ENCODE data around the gene PDE9A. TPM values are rescaled to one million over a fixed set of nuclear protein-coding genes. Genes with fewer than 3 reads are reported as not detected.

Gene PDE9A
- polyA plus RNA-seq, 2 of the 4 experiments (the other 2 are of a cell fraction), result 1.3 to 3.1 TPM

GRCh38 chr21:42677339-42678321 is 24.2 kb downstream of the PDE9A start (continued):
- TF ChIP-seq, protein P1, sequence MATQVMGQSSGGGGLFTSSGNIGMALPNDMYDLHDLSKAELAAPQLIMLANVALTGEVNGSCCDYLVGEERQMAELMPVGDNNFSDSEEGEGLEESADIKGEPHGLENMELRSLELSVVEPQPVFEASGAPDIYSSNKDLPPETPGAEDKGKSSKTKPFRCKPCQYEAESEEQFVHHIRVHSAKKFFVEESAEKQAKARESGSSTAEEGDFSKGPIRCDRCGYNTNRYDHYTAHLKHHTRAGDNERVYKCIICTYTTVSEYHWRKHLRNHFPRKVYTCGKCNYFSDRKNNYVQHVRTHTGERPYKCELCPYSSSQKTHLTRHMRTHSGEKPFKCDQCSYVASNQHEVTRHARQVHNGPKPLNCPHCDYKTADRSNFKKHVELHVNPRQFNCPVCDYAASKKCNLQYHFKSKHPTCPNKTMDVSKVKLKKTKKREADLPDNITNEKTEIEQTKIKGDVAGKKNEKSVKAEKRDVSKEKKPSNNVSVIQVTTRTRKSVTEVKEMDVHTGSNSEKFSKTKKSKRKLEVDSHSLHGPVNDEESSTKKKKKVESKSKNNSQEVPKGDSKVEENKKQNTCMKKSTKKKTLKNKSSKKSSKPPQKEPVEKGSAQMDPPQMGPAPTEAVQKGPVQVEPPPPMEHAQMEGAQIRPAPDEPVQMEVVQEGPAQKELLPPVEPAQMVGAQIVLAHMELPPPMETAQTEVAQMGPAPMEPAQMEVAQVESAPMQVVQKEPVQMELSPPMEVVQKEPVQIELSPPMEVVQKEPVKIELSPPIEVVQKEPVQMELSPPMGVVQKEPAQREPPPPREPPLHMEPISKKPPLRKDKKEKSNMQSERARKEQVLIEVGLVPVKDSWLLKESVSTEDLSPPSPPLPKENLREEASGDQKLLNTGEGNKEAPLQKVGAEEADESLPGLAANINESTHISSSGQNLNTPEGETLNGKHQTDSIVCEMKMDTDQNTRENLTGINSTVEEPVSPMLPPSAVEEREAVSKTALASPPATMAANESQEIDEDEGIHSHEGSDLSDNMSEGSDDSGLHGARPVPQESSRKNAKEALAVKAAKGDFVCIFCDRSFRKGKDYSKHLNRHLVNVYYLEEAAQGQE (IDR thresholded peaks at IDR 0.05), result no peak
- TF ChIP-seq EHMT2 (IDR thresholded peaks at IDR 0.05; ENCODE audit: low read depth), result no peak

DNA sequence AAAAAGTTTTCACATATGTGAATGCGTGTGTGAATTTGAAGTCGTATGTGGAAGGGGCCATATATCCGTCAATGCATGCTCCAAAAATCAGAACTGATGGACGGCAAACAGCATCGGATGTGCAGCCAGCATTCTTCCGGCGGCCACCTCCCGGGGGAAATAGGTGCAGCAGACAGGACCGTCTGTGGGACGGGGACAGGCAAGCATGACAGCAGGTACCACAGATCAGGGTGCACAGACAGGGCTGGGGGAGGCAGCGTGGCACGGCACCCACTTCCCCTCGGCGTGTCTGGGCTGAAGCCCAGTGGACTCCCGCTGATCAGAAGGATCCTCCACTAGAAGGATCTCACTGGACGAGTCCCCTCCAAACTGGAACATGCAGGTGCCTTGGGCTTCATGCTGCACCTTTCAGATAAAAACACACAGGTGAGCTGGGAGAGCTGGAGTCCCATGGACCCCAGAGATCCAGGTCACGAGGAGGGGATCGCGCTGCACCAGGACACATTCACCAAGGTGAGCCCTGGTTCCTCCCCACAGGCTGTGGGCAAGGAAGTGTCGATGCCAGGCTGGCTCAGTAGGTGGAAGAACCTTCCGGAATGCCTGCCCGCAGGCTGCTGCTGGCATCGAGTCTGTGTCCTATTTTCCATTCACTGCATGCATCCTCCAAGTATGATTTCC is 25.3 kb downstream of the PDE9A start:
- ATAC-seq (no peak), DNase-seq (ENCODE audit: low read depth in 1 of 2, low spot score in 1 of 2) (no peak), FAIRE-seq (no peak)
- no peaks in the 10 kb centered on the region for H3K4me1 ChIP-seq
- no peaks in the 10 kb centered on the region for H3K9me3 ChIP-seq
- ChIA-PET POLR2A (no interaction called here), CTCF (no interaction called here)
- no peak overlapping the region for H3K4me3 ChIP-seq
- no peak overlapping the region for H3K4me2 ChIP-seq
- TF ChIP-seq FOSB (CRISPR knock-in tag; IDR thresholded peaks at IDR 0.05) (no peak), TFCP2L1 (CRISPR knock-in tag; IDR thresholded peaks at IDR 0.05) (no peak), TP53 (CRISPR knock-in tag; IDR thresholded peaks at IDR 0.05) (no peak), MAFK (IDR thresholded peaks at IDR 0.05; ENCODE audit: partially characterized antibody) (no peak), ZFP36 (IDR thresholded peaks at IDR 0.05; ENCODE audit: borderline replicate concordance, partially characterized antibody) (no peak), RCOR1 (IDR thresholded peaks at IDR 0.05; ENCODE audit: low read depth, low read length) (no peak)
- TF ChIP-seq, protein P1 (IDR thresholded peaks at IDR 0.05), result no peak
- no peak overlapping the region for H3K27ac ChIP-seq
- WGBS (ENCODE audit: missing lambda C conversion rate), result 82% methylated on average over 22 of the region's 23 CpGs

DNA sequence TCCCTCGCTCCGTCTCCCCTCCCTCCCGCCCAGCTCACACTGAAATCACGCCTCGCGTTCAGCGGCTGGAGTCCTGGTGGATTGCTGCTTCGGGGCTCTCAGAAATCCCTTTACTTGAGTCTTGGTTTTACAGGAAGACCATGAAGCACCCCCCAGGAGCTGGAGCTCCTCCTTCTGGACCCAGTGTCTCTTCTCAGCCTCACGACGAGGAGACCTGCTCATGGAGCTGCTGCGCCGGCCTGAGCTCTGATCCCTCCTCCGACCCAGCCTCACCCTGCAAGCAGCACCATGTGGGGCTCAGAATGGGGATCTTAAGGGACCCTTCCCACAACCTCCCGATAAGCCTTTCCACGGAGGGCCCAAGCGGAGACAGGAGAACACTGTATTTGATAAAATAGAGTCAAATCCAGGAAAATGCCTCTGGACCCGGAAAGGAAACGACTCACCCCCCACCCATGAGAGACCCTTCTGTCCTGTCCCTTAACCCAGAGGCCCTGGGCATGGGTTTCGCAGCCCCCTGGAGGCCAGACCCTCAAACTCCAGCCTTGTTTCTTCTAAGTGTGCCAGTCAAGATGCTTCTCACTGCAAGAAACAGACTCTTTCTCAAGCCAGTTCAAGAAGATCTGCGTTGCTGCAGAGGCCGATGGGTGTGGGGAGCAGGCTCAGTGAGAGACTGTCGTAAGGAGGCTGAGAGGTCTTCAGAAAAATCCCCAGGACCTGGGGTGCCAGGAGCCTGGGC is 26.1 kb downstream of the PDE9A start:
- no peak overlapping the region for H3K27ac ChIP-seq
- DNase-seq (ENCODE audit: low read depth in 1 of 2, low spot score in 1 of 2), result no peak
- POLR2A ChIA-PET, result no interaction called here
- no peaks in the 10 kb centered on the region for H3K4me1 ChIP-seq
- no peak for FAIRE-seq
- CTCF ChIA-PET, result no interaction called here
- 79% methylated on average over 13 of the region's 22 CpGs for WGBS (ENCODE audit: missing lambda C conversion rate)
- H3K4me3 ChIP-seq, result no peak overlapping the region
- H3K9me3 ChIP-seq, result no peaks in the 10 kb centered on the region
- ATAC-seq, result no peak
- H3K4me2 ChIP-seq, result no peak overlapping the region
- TF ChIP-seq KDM5A (IDR thresholded peaks at IDR 0.05) (no peak), RFX5 (IDR thresholded peaks at IDR 0.05) (no peak), CHD2 (IDR thresholded peaks at IDR 0.05; ENCODE audit: low read length, partially characterized antibody) (no peak), ZSCAN20 (CRISPR knock-in tag; IDR thresholded peaks at IDR 0.05) (no peak), CBX8 (IDR thresholded peaks at IDR 0.05) (no peak), GATA3 (IDR thresholded peaks at IDR 0.05; ENCODE audit: borderline replicate concordance) (no peak), BHLHE40 (IDR thresholded peaks at IDR 0.05; ENCODE audit: low read depth, low read length) (no peak), FOSL2 (IDR thresholded peaks at IDR 0.05) (no peak), FOSL2 (CRISPR knock-in tag; IDR thresholded peaks at IDR 0.05) (no peak), KDM1A (IDR thresholded peaks at IDR 0.05; ENCODE audit: low read depth) (no peak), EHF (CRISPR knock-in tag; IDR thresholded peaks at IDR 0.05) (no peak)
- TF ChIP-seq, protein P2, sequence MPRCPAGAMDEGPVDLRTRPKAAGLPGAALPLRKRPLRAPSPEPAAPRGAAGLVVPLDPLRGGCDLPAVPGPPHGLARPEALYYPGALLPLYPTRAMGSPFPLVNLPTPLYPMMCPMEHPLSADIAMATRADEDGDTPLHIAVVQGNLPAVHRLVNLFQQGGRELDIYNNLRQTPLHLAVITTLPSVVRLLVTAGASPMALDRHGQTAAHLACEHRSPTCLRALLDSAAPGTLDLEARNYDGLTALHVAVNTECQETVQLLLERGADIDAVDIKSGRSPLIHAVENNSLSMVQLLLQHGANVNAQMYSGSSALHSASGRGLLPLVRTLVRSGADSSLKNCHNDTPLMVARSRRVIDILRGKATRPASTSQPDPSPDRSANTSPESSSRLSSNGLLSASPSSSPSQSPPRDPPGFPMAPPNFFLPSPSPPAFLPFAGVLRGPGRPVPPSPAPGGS (IDR thresholded peaks at IDR 0.05), result no peak
- TF ChIP-seq, protein P1 (IDR thresholded peaks at IDR 0.05), result no peak

Data from A549 (cell line).